Gastroesophageal sphincter (tissue), 4 donors: Measurements from ENCODE around the gene PRR36. TPM values are rescaled to one million over a fixed set of nuclear protein-coding genes. Genes with fewer than 3 reads are reported as not detected.

ENCODE experiments used
- ATAC-seq: fragments of 150-250 bp; one replicate; pipeline ENCODE4 v1.9.1; 2016; ENCODE audit warnings: mild to moderate bottlenecking, moderate library complexity
- H3K27ac ChIP-seq, 4 donors: fragments of 200-600 bp; sonication (generic) in 3 of 4; 1 replicate in 3 of 4; 2 replicates in 1 of 4; pipeline ENCODE4 v1.5.1; 2016 to 2019
- H3K27me3 ChIP-seq: fragments of 200-600 bp; sonication (generic); one replicate; pipeline ENCODE4 v1.5.1; 2019
- H3K36me3 ChIP-seq, 2 donors: fragments of 200-600 bp; sonication (generic); one replicate each; pipeline ENCODE4 v1.5.1; 2019; ENCODE audit warnings: control low read depth in 1 of 2
- H3K4me1 ChIP-seq, 3 donors: fragments of 200-600 bp; sonication (generic); 1 replicate in 2 of 3; 2 replicates in 1 of 3; pipeline ENCODE4 v1.5.1; 2016 to 2019; ENCODE audit warnings: control low read depth in 2 of 3
- H3K4me3 ChIP-seq, 2 donors: fragments of 200-600 bp; sonication (generic); one replicate each; pipeline ENCODE4 v1.5.1; 2019; ENCODE audit warnings: mild to moderate bottlenecking in 1 of 2, moderate library complexity in 1 of 2
- H3K9me3 ChIP-seq, 3 donors: fragments of 200-600 bp; sonication (generic); one replicate each; pipeline ENCODE4 v1.5.1; 2017 to 2019; ENCODE audit warnings: control low read depth in 2 of 3
- EP300 ChIP-seq: sonication (generic); formaldehyde crosslinking; IDR thresholded peaks from one replicate; pipeline ENCODE4 v1.6.1; 2017; ENCODE audit warnings: antibody characterized with exemption, mild to moderate bottlenecking
- POLR2A ChIP-seq, 2 donors: fragments of 450-650 bp; IDR thresholded peaks; one replicate each; pipeline ENCODE4 v1.6.1; 2017; ENCODE audit warnings: antibody characterized with exemption in 2 of 2, mild to moderate bottlenecking in 2 of 2, moderate library complexity in 1 of 2
- POLR2AphosphoS5 ChIP-seq: sonication (generic); formaldehyde crosslinking; IDR thresholded peaks from one replicate; pipeline ENCODE4 v1.6.1; 2017; ENCODE audit warnings: antibody characterized with exemption
- WGBS, 2 donors: methylation state at CpG; one replicate each; pipeline ENCODE4 v1.1.5; 2018; ENCODE audit warnings: low coverage in 1 of 2; 5-methylcytosine and 5-hydroxymethylcytosine counted together
- total RNA-seq, 4 donors: library from RNA; depleted of rRNA; stranded (reverse); fragments of >200 nt; gene quantifications; one replicate each; pipeline ENCODE4 v1.1.0, GENCODE V29; 2016
- TF ChIP-seq, protein P1 (sequence below), 4 experiments: fragments of 200-600 bp in 2 of 4; fragments of 450-650 bp in 2 of 4; sonication (generic) in 1 of 4; IDR thresholded peaks; one replicate each; pipeline ENCODE4 v1.5.1; 2017 to 2019; ENCODE audit warnings: antibody characterized with exemption in 4 of 4, mild to moderate bottlenecking in 2 of 4, moderate library complexity in 2 of 4

Gene PRR36
- total RNA-seq, 4 donors from 2014 or later = not detected

DNA sequence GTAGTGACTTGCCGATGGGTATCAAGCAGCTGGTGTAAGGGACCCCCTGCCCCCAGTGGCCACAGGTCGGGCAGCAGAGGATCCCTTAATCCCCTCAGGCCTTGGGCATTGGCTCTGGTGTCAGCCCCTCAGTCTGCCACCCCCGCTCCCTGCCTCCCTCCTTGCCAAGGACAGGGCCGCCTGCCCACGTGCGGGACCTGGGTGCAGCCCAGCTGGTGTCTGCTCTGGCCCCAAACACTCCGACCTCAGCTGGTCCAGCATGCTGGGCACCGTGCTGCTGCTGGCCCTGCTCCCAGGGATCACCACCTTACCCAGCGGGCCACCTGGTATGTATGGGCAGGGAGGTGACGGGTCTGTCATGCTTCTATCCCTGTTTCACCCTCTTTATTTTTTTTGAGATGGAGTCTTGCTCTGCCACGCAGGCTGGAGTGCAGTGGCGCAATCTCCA is 40.4 kb upstream of the PRR36 start, which contains the start of gene TGFBR3L:
TSS of gene TGFBR3L (plus strand) at position 233 of the 448 bp plus-strand sequence.
- Histone ChIP-seq H3K9me3 (no peaks in the 10 kb centered on the region), H3K27me3 (peaks cover 50% of the 10 kb centered on the region), H3K36me3 (peaks cover 0 to 44% of the 10 kb centered on the region in 2 donors), H3K4me3 (no peak within 1 kb of the TSS), H3K4me1 (peaks cover 0 to 42% (median 28%) of the 10 kb centered on the region in 3 donors), H3K27ac (no peak within 1 kb of the TSS)
- WGBS, 2 donors = 26 to 60% methylated on average over 2 to 4 of the region's 12 CpGs
- no peak for ATAC-seq
- TF ChIP-seq EP300 (no peak), POLR2A (IDR thresholded peaks at IDR 0.05) (no peak)
- TF ChIP-seq, protein P1, sequence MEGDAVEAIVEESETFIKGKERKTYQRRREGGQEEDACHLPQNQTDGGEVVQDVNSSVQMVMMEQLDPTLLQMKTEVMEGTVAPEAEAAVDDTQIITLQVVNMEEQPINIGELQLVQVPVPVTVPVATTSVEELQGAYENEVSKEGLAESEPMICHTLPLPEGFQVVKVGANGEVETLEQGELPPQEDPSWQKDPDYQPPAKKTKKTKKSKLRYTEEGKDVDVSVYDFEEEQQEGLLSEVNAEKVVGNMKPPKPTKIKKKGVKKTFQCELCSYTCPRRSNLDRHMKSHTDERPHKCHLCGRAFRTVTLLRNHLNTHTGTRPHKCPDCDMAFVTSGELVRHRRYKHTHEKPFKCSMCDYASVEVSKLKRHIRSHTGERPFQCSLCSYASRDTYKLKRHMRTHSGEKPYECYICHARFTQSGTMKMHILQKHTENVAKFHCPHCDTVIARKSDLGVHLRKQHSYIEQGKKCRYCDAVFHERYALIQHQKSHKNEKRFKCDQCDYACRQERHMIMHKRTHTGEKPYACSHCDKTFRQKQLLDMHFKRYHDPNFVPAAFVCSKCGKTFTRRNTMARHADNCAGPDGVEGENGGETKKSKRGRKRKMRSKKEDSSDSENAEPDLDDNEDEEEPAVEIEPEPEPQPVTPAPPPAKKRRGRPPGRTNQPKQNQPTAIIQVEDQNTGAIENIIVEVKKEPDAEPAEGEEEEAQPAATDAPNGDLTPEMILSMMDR (IDR thresholded peaks at IDR 0.05) = no peak

DNA sequence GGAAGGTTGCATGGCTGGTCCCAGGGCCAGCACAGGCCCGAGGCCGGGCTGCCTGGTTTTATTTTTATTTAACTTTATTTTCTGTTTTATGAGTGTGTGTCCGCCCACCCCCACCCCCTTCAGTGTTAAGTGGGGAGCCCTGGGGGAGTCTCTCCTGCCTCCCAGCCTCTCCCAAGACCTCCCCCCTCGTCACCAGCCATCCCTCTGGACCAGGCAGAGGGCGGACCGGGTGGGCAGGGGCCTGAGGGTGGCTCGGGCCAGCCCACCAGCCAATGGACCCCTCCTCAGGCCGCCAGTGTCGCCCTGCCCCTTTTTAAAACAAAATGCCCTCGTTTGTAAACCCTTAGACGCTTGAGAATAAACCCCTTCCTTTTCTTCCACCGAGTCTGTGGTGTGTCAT is 39.9 kb upstream of the PRR36 start:
- ATAC-seq = no peak
- peaks cover 50% of the 10 kb centered on the region for H3K27me3 ChIP-seq
- H3K9me3 ChIP-seq = no peaks in the 10 kb centered on the region
- peaks cover 0 to 39% (median 23%) of the 10 kb centered on the region in 3 donors for H3K4me1 ChIP-seq
- H3K36me3 ChIP-seq = peaks cover 0 to 49% of the 10 kb centered on the region in 2 donors
- 35 to 50% methylated on average over 3 to 10 of the region's 12 CpGs for WGBS, 2 donors
- no peak overlapping the region for H3K4me3 ChIP-seq
- no peak overlapping the region for H3K27ac ChIP-seq
- TF ChIP-seq POLR2A (IDR thresholded peaks at IDR 0.05) (no peak), EP300 (no peak), POLR2AphosphoS5 (no peak)
- TF ChIP-seq, protein P1 (IDR thresholded peaks at IDR 0.05) = no peak

DNA sequence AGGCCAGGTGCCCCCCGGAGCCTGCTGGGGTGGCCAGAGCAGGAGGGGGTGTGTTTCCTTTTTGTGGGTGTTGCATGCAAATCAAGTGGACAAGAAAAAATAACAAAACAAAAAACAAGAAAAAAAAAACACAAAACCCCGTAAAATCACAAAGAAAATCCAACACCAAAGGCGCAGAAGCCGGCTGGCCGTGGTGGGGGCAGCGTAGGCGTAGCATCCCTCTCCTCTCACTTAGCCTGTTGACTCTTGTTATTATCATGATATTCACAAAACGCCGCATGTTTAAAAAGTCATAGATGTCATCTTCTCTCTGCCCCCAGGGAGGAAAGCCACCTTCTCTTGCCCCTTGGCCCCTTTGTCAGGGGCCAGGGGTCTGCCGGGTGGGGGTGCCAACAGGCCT is 39.5 kb upstream of the PRR36 start:
- WGBS, 2 donors = 81 to 90% methylated on average over 9 of the region's 10 CpGs
- no peak for TF ChIP-seq EP300
- ATAC-seq = no peak

DNA sequence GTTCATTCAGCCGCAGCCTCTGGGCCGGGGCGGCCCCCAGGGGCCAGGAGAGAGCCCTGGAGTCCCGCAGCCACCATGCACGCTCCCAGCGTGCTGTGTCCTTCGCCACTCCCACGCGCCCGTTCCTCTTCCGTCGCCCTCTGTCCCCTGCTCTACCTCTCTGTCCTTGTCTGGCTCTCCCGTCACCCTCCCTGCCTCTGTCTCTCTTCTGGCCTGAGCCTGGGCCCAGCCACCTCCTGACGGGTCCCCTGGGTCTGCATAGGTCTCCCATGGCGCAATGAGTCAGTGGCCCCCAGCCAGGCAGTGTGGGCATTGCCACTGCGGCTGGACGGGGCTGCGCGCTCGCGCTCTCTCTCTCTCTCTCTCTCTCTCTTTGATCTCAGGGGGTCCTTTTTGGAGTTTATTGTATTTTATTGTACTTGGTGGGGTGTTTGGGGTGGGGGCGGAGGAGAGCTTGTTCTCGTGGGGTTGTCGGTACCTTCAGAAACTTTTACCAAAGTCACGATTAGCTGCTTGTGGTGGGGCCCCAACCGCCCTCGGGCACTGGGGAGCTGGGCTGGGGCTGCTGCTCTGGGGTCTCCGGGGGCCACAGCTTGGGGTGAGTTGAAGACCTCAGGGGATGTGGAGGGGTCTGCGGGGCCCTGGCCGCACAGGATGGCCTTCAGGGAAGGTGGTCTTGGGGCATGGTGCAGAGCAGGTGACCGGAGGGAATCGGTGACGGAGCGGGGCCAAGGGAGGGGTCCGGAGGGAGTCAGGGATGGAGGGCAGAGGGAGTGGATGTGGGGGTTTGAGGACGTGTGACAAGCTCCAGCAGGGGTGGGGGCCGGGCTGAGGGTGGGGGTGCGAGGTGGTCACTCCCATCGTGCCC is 38.7 kb upstream of the PRR36 start:
- Histone ChIP-seq H3K27me3 (peaks cover 39% of the 10 kb centered on the region), H3K9me3 (no peaks in the 10 kb centered on the region), H3K27ac (no peak overlapping the region), H3K4me3 (no peak overlapping the region), H3K36me3 (peaks cover 0 to 59% of the 10 kb centered on the region in 2 donors), H3K4me1 (peaks cover 0 to 39% (median 20%) of the 10 kb centered on the region in 3 donors)
- TF ChIP-seq, protein P1 (IDR thresholded peaks at IDR 0.05) = no peak
- TF ChIP-seq POLR2AphosphoS5 = no peak
- TF ChIP-seq EP300 = no peak
- no peak for TF ChIP-seq POLR2A (IDR thresholded peaks at IDR 0.05)
- 93 to 96% methylated on average over 10 to 19 of the region's 39 CpGs for WGBS, 2 donors
- ATAC-seq = no peak

More for the DNA sequence above, 39.5 kb upstream of the PRR36 start:
- no peak overlapping the region for H3K4me3 ChIP-seq
- no peak overlapping the region for H3K27ac ChIP-seq
- peaks cover 46% of the 10 kb centered on the region for H3K27me3 ChIP-seq
- H3K36me3 ChIP-seq = peaks cover 0 to 53% of the 10 kb centered on the region in 2 donors
- peaks cover 0 to 39% (median 22%) of the 10 kb centered on the region in 3 donors for H3K4me1 ChIP-seq
- no peaks in the 10 kb centered on the region for H3K9me3 ChIP-seq

DNA sequence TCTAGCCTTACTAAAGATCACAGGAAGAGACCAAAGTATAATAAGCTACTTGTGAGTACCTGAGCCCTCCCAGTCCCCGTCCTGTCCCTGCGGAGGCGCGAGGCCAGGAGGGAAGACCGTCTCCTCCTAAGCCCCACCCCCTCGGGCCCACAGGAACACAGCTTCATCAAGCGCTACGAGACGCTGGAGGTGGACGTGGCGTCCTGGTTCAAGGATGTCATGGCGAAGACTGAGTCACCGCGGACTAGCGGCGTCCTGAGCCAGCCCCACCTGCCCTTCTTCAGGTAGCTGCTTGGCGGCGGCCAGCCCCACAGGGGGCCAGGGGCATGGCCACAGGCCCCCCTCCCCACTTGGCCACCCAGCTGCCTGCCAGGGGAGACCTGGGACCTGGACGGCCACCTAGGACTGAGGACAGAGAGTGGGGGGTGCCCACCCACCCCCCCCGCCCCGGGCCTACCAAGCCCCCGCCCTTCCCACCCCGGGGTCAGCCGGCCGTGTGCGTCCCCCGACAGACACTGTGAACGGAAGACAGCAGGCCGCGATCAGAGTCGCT is 38.0 kb upstream of the PRR36 start:
- Histone ChIP-seq H3K4me1 (peaks cover 0 to 39% (median 16%) of the 10 kb centered on the region in 3 donors), H3K27me3 (peaks cover 32% of the 10 kb centered on the region), H3K4me3 (no peak overlapping the region), H3K9me3 (no peaks in the 10 kb centered on the region), H3K36me3 (peaks cover 0 to 67% of the 10 kb centered on the region in 2 donors), H3K27ac (no peak overlapping the region)
- no CpG with 5 or more reads among the region's 31 CpGs for WGBS, 2 donors
- TF ChIP-seq, protein P1 (IDR thresholded peaks at IDR 0.05) = no peak
- TF ChIP-seq POLR2A (IDR thresholded peaks at IDR 0.05) = no peak
- TF ChIP-seq POLR2AphosphoS5 = no peak
- TF ChIP-seq EP300 = no peak
- no peak for ATAC-seq
